ENCODE data around the gene SH3RF3.
"Not testable (repeated sequence)": the region's sequence is repeated elsewhere in the genome, so short reads cannot be mapped to it uniquely, and the experiment has no call there.

Gene SH3RF3

GRCh38 chr2:109117780-109118179 is 11.2 kb upstream of the SH3RF3 start:
- Histone ChIP-seq H3K36me3 (ENCODE audit: low read depth) (no peaks in the 10 kb centered on the region), H3K4me3 (ENCODE audit: severe bottlenecking) (no peak overlapping the region), H3K4me1 (ENCODE audit: insufficient read depth, poor library complexity, severe bottlenecking) (no peaks in the 10 kb centered on the region), H3K27me3 (ENCODE audit: insufficient read depth, poor library complexity, severe bottlenecking) (no peaks in the 10 kb centered on the region), H3K27ac (ENCODE audit: poor library complexity, severe bottlenecking) (no peak overlapping the region), H3K9me3 (ENCODE audit: severe bottlenecking) (no peaks in the 10 kb centered on the region)
- no peak for ATAC-seq (ENCODE audit: low read depth)
- no peak for TF ChIP-seq CTCF (IDR thresholded peaks at IDR 0.05; ENCODE audit: poor library complexity, severe bottlenecking)
- DNase-seq (ENCODE audit: low spot score), result no peak

- Histone ChIP-seq H3K4me3 (ENCODE audit: severe bottlenecking) (no peak overlapping the region), H3K27me3 (ENCODE audit: insufficient read depth, poor library complexity, severe bottlenecking) (no peaks in the 10 kb centered on the region), H3K9me3 (ENCODE audit: severe bottlenecking) (no peaks in the 10 kb centered on the region), H3K27ac (ENCODE audit: poor library complexity, severe bottlenecking) (no peak overlapping the region), H3K4me1 (ENCODE audit: insufficient read depth, poor library complexity, severe bottlenecking) (no peaks in the 10 kb centered on the region), H3K36me3 (ENCODE audit: low read depth) (no peaks in the 10 kb centered on the region)
- DNase-seq (ENCODE audit: low spot score) (no peak), ATAC-seq (ENCODE audit: low read depth) (no peak)
- no peak for TF ChIP-seq CTCF (IDR thresholded peaks at IDR 0.05; ENCODE audit: poor library complexity, severe bottlenecking)
Observed at GRCh38 chr2:109118321-109118720, 10.7 kb upstream of the SH3RF3 start.

- Histone ChIP-seq H3K4me1 (ENCODE audit: insufficient read depth, poor library complexity, severe bottlenecking) (peaks cover 9% of the 10 kb centered on the region), H3K27me3 (ENCODE audit: insufficient read depth, poor library complexity, severe bottlenecking) (no peaks in the 10 kb centered on the region), H3K36me3 (ENCODE audit: low read depth) (no peaks in the 10 kb centered on the region), H3K4me3 (ENCODE audit: severe bottlenecking) (no peak overlapping the region), H3K9me3 (ENCODE audit: severe bottlenecking) (no peaks in the 10 kb centered on the region), H3K27ac (ENCODE audit: poor library complexity, severe bottlenecking) (no peak overlapping the region)
- ATAC-seq (ENCODE audit: low read depth) (no peak), DNase-seq (ENCODE audit: low spot score) (no peak)
- TF ChIP-seq CTCF (IDR thresholded peaks at IDR 0.05; ENCODE audit: poor library complexity, severe bottlenecking), result no peak
Observed at GRCh38 chr2:109120166-109120565, 8.8 kb upstream of the SH3RF3 start.

- H3K27ac ChIP-seq (ENCODE audit: poor library complexity, severe bottlenecking); H3K27me3 ChIP-seq (ENCODE audit: insufficient read depth, poor library complexity, severe bottlenecking); H3K36me3 ChIP-seq (ENCODE audit: low read depth); DNase-seq (ENCODE audit: low spot score); H3K4me3 ChIP-seq (ENCODE audit: severe bottlenecking); ATAC-seq (ENCODE audit: low read depth); H3K9me3 ChIP-seq (ENCODE audit: severe bottlenecking): not testable (repeated sequence)
- peaks cover 15% of the 10 kb centered on the region for H3K4me1 ChIP-seq (ENCODE audit: insufficient read depth, poor library complexity, severe bottlenecking)
Observed at GRCh38 chr2:109120686-109121085, 8.3 kb upstream of the SH3RF3 start.

GRCh38 chr2:109123586-109124201 is 5.3 kb upstream of the SH3RF3 start:
- Histone ChIP-seq H3K36me3 (ENCODE audit: low read depth) (no peaks in the 10 kb centered on the region), H3K9me3 (ENCODE audit: severe bottlenecking) (no peaks in the 10 kb centered on the region), H3K4me1 (ENCODE audit: insufficient read depth, poor library complexity, severe bottlenecking) (peaks cover 26% of the 10 kb centered on the region), H3K27me3 (ENCODE audit: insufficient read depth, poor library complexity, severe bottlenecking) (no peaks in the 10 kb centered on the region), H3K4me3 (ENCODE audit: severe bottlenecking) (no peak overlapping the region), H3K27ac (ENCODE audit: poor library complexity, severe bottlenecking) (no peak overlapping the region)
- DNase-seq (ENCODE audit: low spot score), result no peak
- TF ChIP-seq CTCF (IDR thresholded peaks at IDR 0.05; ENCODE audit: poor library complexity, severe bottlenecking), result no peak
- no peak for ATAC-seq (ENCODE audit: low read depth)

All from RWPE2 (cell line).